Skeletal muscle tissue (tissue), 4 donors: Measurements from ENCODE around the gene ZNF282. TPM values are rescaled to one million over a fixed set of nuclear protein-coding genes. Genes with fewer than 3 reads are reported as not detected.

Experiments
- H3K27ac ChIP-seq: one replicate; pipeline ENCODE4 v1.7.0; 2013; ENCODE audit warnings: mild to moderate bottlenecking, low read depth, low read length, inconsistent platforms
- H3K27me3 ChIP-seq, 3 donors: one replicate each; pipeline ENCODE4 v1.7.0; 2013; ENCODE audit warnings: low read length in 3 of 3; ENCODE audit not compliant: control insufficient read depth in 3 of 3, insufficient read depth in 3 of 3
- H3K36me3 ChIP-seq, 3 donors: one replicate each; pipeline ENCODE4 v1.7.0; 2013; ENCODE audit warnings: low read length in 3 of 3; ENCODE audit not compliant: control insufficient read depth in 3 of 3, insufficient read depth in 3 of 3
- H3K4me1 ChIP-seq, 3 donors: one replicate each; pipeline ENCODE4 v1.7.0; 2013; ENCODE audit warnings: low read length in 3 of 3, mild to moderate bottlenecking in 3 of 3; ENCODE audit not compliant: control insufficient read depth in 3 of 3, insufficient read depth in 3 of 3
- H3K4me3 ChIP-seq, 3 donors: one replicate each; pipeline ENCODE4 v1.7.0; 2013; ENCODE audit warnings: low read length in 3 of 3
- H3K9ac ChIP-seq, 3 donors: one replicate each; pipeline ENCODE4 v1.7.0; 2013; ENCODE audit warnings: low read length in 3 of 3, mild to moderate bottlenecking in 3 of 3, moderate library complexity in 2 of 3, low read depth in 1 of 3
- H3K9me3 ChIP-seq, 3 donors: one replicate each; pipeline ENCODE4 v1.7.0; 2013; ENCODE audit warnings: low read length in 3 of 3; ENCODE audit not compliant: control insufficient read depth in 3 of 3
- total RNA-seq: library from RNA; depleted of rRNA; stranded (reverse); fragments of >200 nt; gene quantifications from one replicate; pipeline ENCODE4 v1.2.3, GENCODE V29; 2014
- donor health status: Osteomylitis.

The ZNF282 gene
- total RNA-seq, 1 donor from 2014 or later, result 22.4 TPM

DNA sequence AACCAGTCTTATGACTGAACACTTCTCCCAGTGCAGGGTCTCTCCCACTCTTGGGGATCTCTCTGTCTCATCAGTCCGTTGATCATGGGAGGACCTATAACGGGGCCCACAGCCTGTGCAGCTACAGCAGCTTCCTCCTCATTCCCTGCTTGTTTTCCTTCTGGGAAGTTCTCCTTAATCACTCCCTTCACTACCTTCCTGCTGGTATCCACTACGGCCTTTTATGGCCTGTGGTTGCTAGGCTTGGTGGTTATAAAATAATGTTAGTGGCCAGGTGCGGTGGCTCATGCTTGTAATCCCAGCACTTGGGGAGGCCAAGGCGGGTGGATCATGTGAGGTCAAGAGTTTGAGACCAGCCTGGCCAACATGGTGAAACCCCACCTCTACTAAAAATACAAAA is 3.5 kb upstream of the ZNF282 start:
- H3K27me3 ChIP-seq, result peaks cover 0 to 11% (median 7%) of the 10 kb centered on the region in 3 donors
- H3K4me1 ChIP-seq, result peaks cover 10 to 13% (median 13%) of the 10 kb centered on the region in 3 donors
- no peak overlapping the region for H3K9ac ChIP-seq
- H3K27ac ChIP-seq, result no peak overlapping the region
- no peaks in the 10 kb centered on the region for H3K36me3 ChIP-seq
- H3K4me3 ChIP-seq, result no peak overlapping the region
- H3K9me3 ChIP-seq, result no peaks in the 10 kb centered on the region

DNA sequence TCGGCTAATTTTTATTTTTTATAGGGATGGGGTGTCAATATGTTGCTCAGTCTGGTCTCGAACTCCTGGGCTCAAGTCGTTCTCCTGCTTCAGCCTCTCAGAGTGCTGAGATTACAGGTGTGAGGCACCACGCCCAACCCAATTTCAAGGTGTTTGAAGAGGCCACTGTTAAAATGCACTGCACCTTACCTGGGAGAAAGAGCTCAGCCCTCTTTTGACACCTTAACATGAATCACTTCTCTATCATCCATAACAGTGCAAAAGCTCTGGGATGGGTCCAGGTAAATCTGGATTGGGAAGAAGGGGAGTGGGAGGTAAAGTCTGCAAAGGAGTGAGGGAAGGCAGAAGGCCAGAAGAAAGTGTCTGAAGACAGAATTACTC is 557 bp upstream of the ZNF282 start:
- Histone ChIP-seq H3K9ac (peak overlapping the region; percentile 75 to 92 (median 82)), H3K27ac (peak overlapping the region; percentile 70), H3K4me3 (peak overlapping the region; percentile 77 to 93 (median 89)), H3K4me1 (peaks cover 14 to 25% (median 20%) of the 10 kb centered on the region in 3 donors), H3K36me3 (peaks cover 14 to 19% (median 17%) of the 10 kb centered on the region in 3 donors), H3K27me3 (peaks cover 0 to 11% (median 7%) of the 10 kb centered on the region in 3 donors), H3K9me3 (no peaks in the 10 kb centered on the region)

GRCh38 chr7:149196151-149196704 is 882 bp downstream of the ZNF282 start:
- H3K9ac ChIP-seq, result peak overlapping the region; percentile 87 to 95 (median 92)
- H3K9me3 ChIP-seq, result no peaks in the 10 kb centered on the region
- H3K27ac ChIP-seq, result peak overlapping the region; percentile 33
- peak overlapping the region; percentile 83 to 93 (median 89) for H3K4me3 ChIP-seq
- peaks cover 0 to 7% (median 2%) of the 10 kb centered on the region in 3 donors for H3K27me3 ChIP-seq
- H3K4me1 ChIP-seq, result peaks cover 14 to 25% (median 20%) of the 10 kb centered on the region in 3 donors
- peaks cover 25 to 31% (median 28%) of the 10 kb centered on the region in 3 donors for H3K36me3 ChIP-seq

- Histone ChIP-seq H3K9me3 (no peaks in the 10 kb centered on the region), H3K27ac (peak overlapping the region; percentile 33), H3K4me1 (peaks cover 14 to 25% (median 20%) of the 10 kb centered on the region in 3 donors), H3K9ac (peak overlapping the region; percentile 87 to 95 (median 92)), H3K4me3 (peak overlapping the region; percentile 83 to 93 (median 89)), H3K36me3 (peaks cover 30 to 36% (median 31%) of the 10 kb centered on the region in 3 donors), H3K27me3 (peaks cover 0 to 3% (median 0%) of the 10 kb centered on the region in 3 donors)
Measured at GRCh38 chr7:149196705-149197171, 1.4 kb downstream of the ZNF282 start.

DNA sequence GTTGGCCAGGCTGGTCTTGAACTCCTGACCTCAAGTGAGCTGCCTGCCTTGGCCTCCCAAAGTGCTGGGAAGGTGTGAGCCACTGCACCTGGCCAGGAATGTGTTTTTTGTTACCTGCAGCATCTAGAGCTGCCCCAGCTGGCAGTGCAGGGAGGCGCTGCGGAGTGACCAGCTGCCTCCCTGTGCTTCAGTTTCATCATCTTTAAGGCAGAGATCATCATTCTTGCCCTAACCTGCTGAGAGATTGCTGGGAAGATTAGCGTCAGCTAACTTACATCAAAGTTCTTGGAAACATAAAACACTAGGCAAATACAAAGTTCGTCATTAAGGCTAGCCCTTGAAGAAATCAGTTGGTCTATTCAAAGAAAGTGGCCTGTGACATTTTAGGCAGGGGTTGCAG is 2.3 kb downstream of the ZNF282 start:
- Histone ChIP-seq H3K27me3 (no peaks in the 10 kb centered on the region), H3K4me3 (no peak overlapping the region), H3K4me1 (peaks cover 14 to 25% (median 20%) of the 10 kb centered on the region in 3 donors), H3K9ac (no peak overlapping the region), H3K36me3 (peaks cover 33 to 38% (median 34%) of the 10 kb centered on the region in 3 donors), H3K9me3 (no peaks in the 10 kb centered on the region), H3K27ac (no peak overlapping the region)

- Histone ChIP-seq H3K27me3 (no peaks in the 10 kb centered on the region), H3K27ac (no peak overlapping the region), H3K4me3 (no peak overlapping the region), H3K9me3 (no peaks in the 10 kb centered on the region), H3K9ac (no peak overlapping the region), H3K36me3 (peaks cover 34 to 42% (median 39%) of the 10 kb centered on the region in 3 donors), H3K4me1 (peaks cover 14 to 25% (median 20%) of the 10 kb centered on the region in 3 donors)
Measured at GRCh38 chr7:149198161-149198816, 2.9 kb downstream of the ZNF282 start.

DNA sequence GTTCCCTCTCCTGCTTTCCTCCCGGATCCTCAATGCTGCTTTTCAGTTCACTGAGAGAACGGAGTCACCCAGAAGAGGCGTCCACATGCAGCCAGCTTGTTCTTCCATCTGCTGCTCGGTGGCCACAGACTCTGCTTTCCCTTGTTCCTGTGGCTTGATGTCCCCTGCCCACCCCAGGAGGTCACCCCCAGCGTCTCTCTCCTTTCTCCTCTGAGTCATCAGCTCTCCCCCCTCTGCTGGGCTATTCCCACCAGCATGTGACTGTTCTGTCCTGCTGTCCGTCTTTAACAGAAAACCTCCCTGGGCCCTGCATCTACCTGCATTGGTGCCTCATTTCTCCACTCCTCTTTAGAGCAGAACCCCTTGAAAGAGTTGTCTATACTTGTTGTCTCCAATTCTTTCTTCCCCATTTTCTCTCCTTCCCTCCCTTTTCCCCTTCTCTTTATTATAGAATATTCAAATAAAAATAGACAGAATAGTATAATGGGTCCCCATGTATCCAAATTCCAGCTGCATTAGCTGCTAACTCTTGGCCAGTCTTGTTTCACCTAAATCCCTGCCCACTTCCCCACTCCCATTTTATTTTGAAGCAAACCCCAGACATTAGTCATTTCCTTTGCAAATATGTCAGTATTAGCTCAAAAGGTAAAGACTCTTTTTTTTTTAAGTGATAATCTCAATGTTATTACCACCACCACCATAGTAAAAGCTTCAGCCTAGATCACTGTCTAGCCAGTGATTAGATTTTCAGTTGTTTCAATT is 4.1 kb downstream of the ZNF282 start:
- no peak overlapping the region for H3K4me3 ChIP-seq
- no peak overlapping the region for H3K27ac ChIP-seq
- peaks cover 14 to 25% (median 20%) of the 10 kb centered on the region in 3 donors for H3K4me1 ChIP-seq
- H3K27me3 ChIP-seq, result no peaks in the 10 kb centered on the region
- H3K9me3 ChIP-seq, result no peaks in the 10 kb centered on the region
- H3K36me3 ChIP-seq, result peaks cover 40 to 50% (median 46%) of the 10 kb centered on the region in 3 donors
- no peak overlapping the region for H3K9ac ChIP-seq

DNA sequence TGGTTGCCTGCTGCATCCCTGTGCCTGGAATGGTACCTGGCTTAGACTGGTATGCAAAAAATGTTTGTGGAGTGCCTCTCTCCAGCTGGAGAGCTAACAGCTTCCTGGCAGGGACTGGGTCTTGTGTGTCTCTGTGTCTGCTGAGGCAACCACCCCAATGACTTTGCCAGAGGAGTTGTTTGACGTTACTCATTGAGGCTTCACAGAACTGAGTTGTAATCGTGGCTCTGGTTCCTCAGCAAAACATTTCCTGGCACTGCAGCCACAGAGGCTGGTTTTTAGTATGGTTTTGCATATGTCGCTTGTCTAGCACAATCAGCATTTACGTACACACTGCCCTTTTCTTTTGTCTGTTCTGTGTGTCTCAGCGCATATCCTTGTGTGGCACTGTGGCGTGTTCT is 7.5 kb downstream of the ZNF282 start:
- Histone ChIP-seq H3K36me3 (peaks cover 57 to 73% (median 71%) of the 10 kb centered on the region in 3 donors), H3K4me3 (no peak overlapping the region), H3K9ac (no peak overlapping the region), H3K4me1 (peaks cover 0 to 5% (median 0%) of the 10 kb centered on the region in 3 donors), H3K9me3 (no peaks in the 10 kb centered on the region), H3K27ac (no peak overlapping the region), H3K27me3 (no peaks in the 10 kb centered on the region)

GRCh38 chr7:149205690-149206381 is 10.5 kb downstream of the ZNF282 start:
- Histone ChIP-seq H3K4me3 (no peak overlapping the region), H3K27ac (no peak overlapping the region), H3K9me3 (no peaks in the 10 kb centered on the region), H3K27me3 (no peaks in the 10 kb centered on the region), H3K4me1 (no peaks in the 10 kb centered on the region), H3K9ac (no peak overlapping the region), H3K36me3 (peaks cover 54 to 74% (median 68%) of the 10 kb centered on the region in 3 donors)
